GM12864 (cell line): ENCODE data around the gene AHI1.

Source experiments
- DNase-seq: peaks from one replicate; pipeline ENCODE4 v3.0.0-alpha.2; 2011; ENCODE audit warnings: low read depth
- H3K4me3 ChIP-seq: 2 replicates; pipeline ENCODE4 v1.5.1; 2011; ENCODE audit warnings: mild to moderate bottlenecking, low read depth, low read length, control low read depth
- CTCF ChIP-seq: IDR thresholded peaks from 2 replicates; pipeline ENCODE4 v1.5.1; 2011; ENCODE audit warnings: low read depth, mild to moderate bottlenecking, moderate library complexity, low read length, control low read depth, inconsistent platforms; ENCODE audit errors: missing control alignments

Gene AHI1

GRCh38 chr6:135282395-135282794, 215.1 kb downstream of the AHI1 start:
- no peak for DNase-seq
- no peak overlapping the region for H3K4me3 ChIP-seq
- no peak for TF ChIP-seq CTCF

- H3K4me3 ChIP-seq = no peak overlapping the region
- no peak for TF ChIP-seq CTCF
- no peak for DNase-seq
These were observed 215.6 kb downstream of the AHI1 start for GRCh38 chr6:135281964-135282363.

GRCh38 chr6:135281227-135281626, 216.3 kb downstream of the AHI1 start:
- TF ChIP-seq CTCF = no peak
- no peak for DNase-seq
- H3K4me3 ChIP-seq = no peak overlapping the region

- no peak for DNase-seq
- no peak for TF ChIP-seq CTCF
- H3K4me3 ChIP-seq = no peak overlapping the region
These were observed 217.0 kb downstream of the AHI1 start for GRCh38 chr6:135280375-135281136.

GRCh38 chr6:135277422-135277821, 220.1 kb downstream of the AHI1 start:
- DNase-seq = no peak
- no peak for TF ChIP-seq CTCF
- H3K4me3 ChIP-seq = no peak overlapping the region

- H3K4me3 ChIP-seq = no peak overlapping the region
- TF ChIP-seq CTCF = no peak
- DNase-seq = no peak
These were observed 222.8 kb downstream of the AHI1 start for GRCh38 chr6:135274561-135275293.
